GM19372 (cell line): ENCODE results near the gene METTL24.

Source experiments
- ATAC-seq: cut with Tn5 transposase; IDR thresholded peaks from one replicate; pipeline ENCODE4 v1.9.1; 2021; ENCODE audit warnings: mild to moderate bottlenecking, low read depth, moderate library complexity; ENCODE audit not compliant: unreplicated experiment

The METTL24 gene, protein sequence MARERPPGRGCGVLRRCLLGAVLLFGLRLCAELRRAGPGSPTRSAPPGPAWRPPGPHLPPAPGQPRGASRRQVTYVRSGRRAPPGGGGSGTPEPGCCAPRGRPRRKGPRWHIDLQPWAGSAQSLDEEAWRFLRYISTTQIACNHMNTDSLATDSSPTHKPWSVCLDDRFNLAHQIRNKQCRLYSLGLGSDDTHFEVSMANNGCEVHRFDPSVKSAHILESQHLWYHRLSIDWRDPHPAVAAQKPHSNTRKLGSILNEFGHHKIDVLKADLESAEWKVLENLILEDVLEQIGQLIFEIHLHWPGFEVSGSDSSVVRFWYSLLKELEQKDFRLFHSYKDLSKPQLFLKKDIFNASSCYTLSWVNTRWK

DNA sequence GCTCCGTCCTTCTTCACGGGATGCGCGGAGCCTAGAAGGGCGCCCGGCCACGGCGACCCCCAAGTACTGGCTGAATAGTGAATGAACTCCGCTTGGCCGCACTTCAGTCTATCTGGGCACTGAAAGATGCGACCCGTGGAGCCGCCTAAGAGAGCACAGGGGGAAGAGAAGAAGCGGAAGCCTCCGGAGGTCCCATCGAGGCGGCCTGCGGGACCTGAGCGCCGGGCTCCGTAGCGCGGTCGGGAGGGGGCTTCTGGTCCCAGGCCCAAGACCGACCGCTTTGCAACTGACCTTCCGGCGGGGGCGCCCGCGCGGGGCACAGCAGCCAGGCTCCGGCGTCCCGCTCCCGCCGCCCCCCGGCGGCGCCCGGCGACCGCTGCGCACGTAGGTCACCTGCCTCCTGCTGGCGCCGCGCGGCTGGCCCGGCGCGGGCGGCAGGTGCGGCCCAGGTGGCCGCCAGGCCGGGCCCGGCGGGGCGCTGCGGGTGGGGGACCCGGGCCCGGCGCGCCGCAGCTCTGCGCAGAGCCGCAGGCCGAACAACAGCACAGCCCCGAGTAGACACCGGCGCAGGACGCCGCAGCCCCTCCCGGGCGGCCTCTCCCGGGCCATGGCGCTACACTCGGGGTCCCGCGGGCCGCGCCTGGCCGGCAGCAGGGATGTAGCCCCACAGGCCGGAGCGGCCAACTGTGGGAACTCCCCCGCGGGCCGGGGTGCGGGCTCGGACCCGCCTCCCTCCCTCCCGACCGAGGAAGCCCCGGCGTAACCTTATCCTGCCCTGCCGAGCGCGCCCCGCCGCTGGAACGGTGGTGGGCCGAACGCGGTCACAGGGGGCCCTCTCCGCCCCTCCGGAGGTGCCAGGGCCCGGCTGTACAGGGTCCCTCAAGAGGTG lies at the start of gene METTL24:
Gene METTL24 (minus strand): TSS at position 686 of the 889 bp plus-strand sequence. CDS start 77 bp downstream, at position 609.
- ATAC-seq = no peak

GRCh38 chr6:110404607-110405006 lies 46.5 kb upstream of the METTL24 start:
- no peak for ATAC-seq

DNA sequence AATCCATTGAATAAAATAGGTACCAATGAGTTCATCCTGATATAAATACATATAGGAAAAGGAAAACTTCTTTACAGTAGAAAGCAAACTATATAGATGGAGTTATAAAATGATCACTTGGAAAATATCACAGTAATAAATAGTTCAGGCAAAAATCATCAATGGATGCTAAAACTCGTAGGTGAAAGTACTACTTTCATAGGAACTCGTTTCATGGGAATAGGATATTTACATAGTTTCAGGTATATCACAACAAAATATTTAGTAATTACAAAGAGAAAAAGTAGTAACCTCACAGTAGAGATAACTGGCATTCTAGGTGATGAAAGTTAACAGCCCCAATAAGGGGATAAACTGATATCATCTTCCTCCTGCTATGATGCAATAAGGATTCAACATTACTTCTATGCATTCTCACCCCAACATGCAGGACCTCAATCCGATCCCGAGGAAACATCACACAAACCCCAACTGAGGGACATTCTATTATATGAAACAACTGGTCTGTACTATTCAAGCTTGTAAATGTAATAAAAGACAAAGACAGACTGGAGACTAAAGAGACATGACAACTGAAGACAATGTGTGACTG lies 43.5 kb upstream of the METTL24 start:
- ATAC-seq = no peak

- ATAC-seq = no peak
These were observed 42.1 kb upstream of the METTL24 start for GRCh38 chr6:110400208-110400607.

DNA sequence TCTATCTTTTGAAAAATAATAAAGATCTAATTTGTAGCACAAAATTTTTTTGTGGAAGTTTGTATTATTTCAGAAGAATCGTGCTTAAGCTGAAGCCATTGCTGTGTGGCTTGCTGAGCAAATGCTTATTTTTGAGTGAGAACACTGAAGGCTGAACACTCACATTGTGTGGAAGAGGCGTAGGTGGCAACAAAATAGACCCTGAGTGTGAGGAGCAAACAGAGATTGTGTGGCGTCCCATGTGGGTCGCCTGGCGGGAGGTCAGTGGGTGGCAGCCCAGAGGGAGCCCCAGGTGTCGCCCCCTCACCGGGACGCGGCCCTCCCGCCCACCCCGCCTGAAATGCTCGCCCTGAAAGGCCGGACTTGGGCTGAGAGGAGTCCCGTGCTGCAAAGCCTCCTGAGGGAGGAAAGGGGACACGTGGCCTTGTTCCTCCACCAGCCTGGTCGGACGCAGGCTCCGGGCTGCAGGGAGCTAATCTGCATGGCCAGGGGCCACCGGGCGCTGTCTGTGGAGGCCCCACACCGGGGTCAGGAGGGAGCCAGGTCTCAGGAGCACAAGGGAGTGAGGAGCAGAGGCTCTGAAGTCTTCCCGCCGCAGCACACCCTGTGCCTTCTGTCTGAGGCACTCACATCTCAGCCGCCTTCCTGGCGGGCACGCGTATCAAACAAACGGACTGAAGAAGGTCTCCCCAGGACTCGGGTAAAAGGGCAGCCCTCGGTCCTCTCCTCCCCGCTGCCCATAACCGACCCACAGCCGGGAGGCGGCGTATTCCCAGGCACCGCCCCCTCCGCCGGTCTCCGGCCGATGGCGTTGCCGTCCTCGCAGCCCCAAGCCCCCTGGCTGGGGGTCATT lies 41.3 kb upstream of the METTL24 start:
- no peak for ATAC-seq

DNA sequence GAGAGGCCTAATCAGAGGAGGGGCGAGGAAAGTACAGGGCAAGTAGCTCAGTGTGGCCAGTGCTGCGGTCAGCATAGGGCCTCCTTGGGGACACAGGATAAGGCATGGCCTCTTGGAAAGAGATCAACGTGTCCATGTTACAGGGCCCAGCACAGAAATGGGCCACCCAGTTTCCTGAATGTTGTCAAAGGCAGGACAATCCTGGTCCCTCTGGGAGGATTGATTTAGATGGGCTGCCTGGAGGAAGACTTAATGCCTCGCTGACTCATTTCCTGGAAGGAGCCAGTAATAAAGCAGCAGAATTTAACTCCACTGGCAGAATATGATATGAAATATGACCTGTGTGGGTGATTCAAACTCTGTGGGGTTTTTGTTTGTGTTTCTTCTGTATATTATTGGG lies 40.6 kb upstream of the METTL24 start:
- no peak for ATAC-seq

DNA sequence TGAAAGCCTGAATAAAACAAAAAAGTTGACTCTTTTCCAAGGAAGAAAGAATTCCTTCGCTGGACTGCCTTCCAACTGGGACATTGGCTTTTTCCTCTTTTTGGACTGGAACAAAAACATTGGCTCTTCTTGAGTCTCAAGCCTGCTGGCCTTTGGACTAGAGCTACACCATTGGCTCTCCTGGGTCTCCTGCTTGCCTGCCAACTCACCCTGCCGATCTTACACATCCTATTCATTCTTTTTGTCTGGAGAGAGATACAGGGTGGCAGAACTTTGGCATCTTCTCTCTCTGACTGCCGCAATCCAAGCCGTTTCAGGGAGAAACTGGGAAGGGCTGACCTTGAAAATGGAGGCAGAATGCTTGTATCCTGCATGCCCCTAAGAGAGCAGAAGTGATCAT lies 37.1 kb upstream of the METTL24 start:
- no peak for ATAC-seq

DNA sequence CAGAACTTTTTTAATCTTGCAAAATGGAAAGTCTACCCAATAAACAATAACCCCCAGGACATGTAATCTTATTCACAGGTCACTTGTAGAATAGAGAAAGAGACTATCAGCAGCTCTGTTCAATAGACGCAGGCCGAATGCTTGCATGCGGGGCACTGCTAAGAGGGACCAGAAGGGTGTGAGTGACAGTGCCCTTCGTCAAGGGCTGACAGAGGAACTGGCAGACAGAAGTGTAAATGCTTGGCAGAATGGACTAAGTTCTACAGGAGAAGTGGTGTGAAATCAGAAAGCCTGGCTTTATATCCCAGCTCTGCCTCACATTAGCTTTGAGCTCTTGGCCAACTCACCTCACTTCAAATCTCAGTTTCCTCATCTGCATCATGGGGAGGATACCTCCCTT lies 36.3 kb upstream of the METTL24 start:
- ATAC-seq = no peak

DNA sequence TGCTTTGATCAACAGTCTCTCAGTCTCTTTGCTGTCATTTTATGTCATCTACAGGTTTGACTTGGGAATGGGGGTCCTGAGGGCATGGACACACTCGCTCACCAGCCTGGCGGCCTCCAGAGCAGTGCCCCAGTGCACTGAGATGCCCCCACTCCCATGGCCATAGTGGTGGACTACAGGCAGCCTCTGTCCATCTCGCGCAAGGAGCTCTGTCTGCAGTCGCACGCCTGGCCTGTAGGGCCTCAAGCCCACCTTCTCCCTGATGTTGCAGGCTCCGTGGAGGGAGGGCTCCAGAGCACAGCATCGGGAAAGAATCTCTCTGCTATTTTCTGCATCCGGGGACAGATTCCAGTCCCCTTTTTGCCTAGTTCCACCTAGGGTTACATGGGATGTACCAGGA lies 34.6 kb upstream of the METTL24 start:
- no peak for ATAC-seq

GRCh38 chr6:110390404-110390803 lies 32.3 kb upstream of the METTL24 start:
- ATAC-seq = no peak

- ATAC-seq = no peak
These were observed 31.7 kb upstream of the METTL24 start for GRCh38 chr6:110389689-110390382.

DNA sequence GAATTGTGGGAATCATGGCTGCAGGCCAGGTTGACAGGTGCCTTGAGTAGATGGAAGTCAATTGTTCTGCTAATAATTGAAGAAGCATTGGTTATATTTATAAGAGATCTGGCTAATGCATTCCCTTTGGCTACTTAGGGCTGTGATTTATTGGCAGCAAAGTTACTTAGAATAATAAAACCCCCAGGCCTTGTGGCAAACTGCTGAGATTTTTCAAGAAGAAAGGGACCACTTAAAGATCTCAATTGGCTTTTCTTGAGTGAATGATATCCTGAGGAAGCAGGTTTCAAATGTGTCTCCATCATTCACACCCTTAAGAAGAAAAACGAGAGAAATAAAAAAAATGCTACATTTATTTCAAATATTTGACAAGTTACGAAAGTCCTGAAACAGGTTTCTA lies 29.8 kb upstream of the METTL24 start:
- no peak for ATAC-seq

DNA sequence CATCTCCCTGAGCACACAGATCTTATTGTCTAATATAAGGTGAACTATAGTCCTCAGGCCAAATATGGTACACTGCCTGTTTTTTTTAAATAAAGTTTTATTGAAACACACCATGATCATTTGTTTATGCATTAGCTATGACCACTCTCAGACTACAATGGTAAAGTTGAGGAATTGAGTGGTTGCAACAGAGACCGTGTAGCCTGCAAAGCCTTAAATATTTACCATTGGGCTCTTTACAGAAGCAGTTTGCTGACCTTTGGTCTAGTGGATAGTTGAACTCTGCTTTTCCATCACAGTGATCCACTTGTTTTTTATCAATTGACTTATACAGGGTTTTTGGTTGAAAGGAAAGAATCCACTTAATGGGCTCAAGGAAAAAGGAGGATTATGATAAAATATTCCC lies 27.3 kb upstream of the METTL24 start:
- no peak for ATAC-seq

DNA sequence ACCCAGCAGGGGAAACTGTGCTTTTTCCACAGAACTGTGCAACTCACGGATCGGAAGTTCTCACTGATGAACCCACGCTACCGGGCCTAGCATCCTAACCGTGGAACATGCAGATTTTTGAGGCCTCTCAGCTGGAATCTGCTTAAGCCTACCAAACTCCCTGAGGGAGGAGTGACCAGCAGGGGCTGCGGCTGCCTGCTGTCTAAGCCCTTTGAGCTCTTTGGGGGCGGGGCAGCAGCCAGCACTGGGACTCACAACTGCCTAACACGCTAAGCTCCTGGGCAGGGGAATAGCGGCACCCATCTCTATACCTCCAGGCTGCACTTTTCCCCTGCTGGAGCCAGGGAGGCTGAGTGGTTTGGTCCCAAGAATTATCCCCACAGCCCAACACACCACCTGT lies 20.4 kb upstream of the METTL24 start:
- ATAC-seq = no peak

DNA sequence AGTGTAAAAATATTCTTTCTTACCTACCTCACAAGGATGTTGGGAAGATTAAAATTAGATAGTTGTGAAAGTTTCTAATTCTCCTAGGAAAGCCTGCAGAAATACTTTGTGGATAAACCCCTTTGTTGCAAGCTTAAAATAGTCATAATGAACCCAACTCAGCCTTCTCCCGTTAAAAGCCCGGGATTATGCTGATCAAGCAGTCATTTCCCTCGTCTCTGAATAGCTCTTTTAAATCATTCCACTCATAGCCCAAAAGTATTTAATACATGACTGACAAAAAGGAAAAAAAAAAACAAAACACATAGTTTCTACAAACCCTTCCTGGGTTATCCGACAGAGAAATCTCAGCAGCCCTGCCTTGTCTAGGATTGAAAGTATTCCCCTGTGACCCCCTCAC lies 10.9 kb upstream of the METTL24 start:
- no peak for ATAC-seq

DNA sequence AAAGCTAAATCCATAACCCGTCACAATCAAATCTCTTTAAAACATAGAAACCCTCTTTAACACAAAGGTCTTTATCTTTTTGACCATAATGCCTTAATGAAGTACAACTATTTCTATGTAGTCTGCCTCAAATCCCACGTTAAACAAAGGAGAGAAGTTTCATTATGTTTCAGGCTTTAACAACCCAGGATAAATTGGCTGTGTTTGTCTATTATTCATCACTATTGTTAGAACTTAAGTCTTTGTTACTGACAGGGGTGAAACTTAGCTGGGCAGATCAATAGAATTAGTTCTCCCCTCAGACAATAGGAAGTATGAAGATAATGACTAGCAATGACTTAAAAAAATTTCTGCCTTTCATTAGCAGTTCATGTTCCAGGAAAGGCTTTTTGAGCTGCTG lies 10.1 kb upstream of the METTL24 start:
- no peak for ATAC-seq

DNA sequence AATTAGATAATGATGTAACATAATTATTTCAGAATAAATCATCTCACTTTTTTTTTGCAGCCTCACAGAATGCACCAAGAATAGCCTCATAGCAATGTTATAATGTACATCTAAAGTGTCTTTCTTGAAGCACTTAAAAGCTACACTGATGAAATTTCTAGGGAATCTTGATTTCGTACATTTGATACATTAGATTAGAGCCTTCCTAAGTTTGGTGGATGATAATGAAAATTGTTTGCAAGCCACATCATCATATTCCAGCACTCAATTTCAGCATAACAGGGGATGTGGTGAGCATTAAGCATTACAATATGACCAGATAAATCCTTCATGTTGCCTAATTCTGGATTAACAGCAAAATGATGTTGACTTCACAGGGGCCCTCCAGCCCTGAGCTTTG lies 9.7 kb upstream of the METTL24 start:
- no peak for ATAC-seq

GRCh38 chr6:110366975-110367374 lies 8.8 kb upstream of the METTL24 start:
- no peak for ATAC-seq

DNA sequence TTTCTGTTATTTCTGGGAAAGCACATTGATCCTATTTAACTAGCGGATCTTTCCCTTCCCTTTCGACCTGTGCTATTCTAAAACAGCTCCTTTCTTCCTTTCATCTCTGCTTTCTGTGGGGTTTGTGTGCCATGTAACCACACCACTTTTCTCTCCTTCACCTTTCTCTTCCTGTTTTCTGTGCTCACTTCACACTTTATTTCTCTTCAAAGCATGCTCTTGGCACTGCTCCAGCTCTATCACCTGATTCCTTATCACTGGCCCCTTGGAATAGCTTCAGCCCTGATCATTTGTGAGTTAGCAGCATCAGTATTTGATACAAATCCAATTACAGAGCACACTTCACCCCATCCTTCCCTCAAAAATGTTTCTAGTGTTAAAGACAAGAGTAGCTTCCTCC lies 8.1 kb upstream of the METTL24 start:
- no peak for ATAC-seq
